Ishikawa (cell line): ENCODE results near the gene MIS12.

ENCODE experiments used
- CEBPB ChIP-seq: IDR thresholded peaks from 2 replicates; pipeline ENCODE4 v1.6.1; 2012
- CREB1 ChIP-seq: IDR thresholded peaks from 2 replicates; pipeline ENCODE4 v1.6.1; 2012; ENCODE audit warnings: low read depth
- EGR1 ChIP-seq: IDR thresholded peaks from 2 replicates; pipeline ENCODE4 v1.6.1; 2012
- EP300 ChIP-seq: IDR thresholded peaks from 2 replicates; pipeline ENCODE4 v1.6.1; 2012; ENCODE audit warnings: borderline replicate concordance
- FOXM1 ChIP-seq: IDR thresholded peaks from 2 replicates; pipeline ENCODE4 v1.6.1; 2012; ENCODE audit warnings: low read depth, borderline replicate concordance
- MAX ChIP-seq: IDR thresholded peaks from 2 replicates; pipeline ENCODE4 v1.6.1; 2012
- NFIC ChIP-seq: IDR thresholded peaks from 2 replicates; pipeline ENCODE4 v1.6.1; 2012
- RAD21 ChIP-seq: IDR thresholded peaks from 2 replicates; pipeline ENCODE4 v1.6.1; 2012; ENCODE audit warnings: low read depth
- REST ChIP-seq: IDR thresholded peaks from 2 replicates; pipeline ENCODE4 v1.6.1; 2012; ENCODE audit warnings: low read depth, mild to moderate bottlenecking
- TAF1 ChIP-seq: IDR thresholded peaks from 2 replicates; pipeline ENCODE4 v1.6.1; 2012; ENCODE audit warnings: low read depth, mild to moderate bottlenecking
- TCF12 ChIP-seq: IDR thresholded peaks from 2 replicates; pipeline ENCODE4 v1.6.1; 2012; ENCODE audit warnings: low read depth
- TEAD4 ChIP-seq: IDR thresholded peaks from 2 replicates; pipeline ENCODE4 v1.6.1; 2012
- USF1 ChIP-seq: IDR thresholded peaks from 2 replicates; pipeline ENCODE4 v1.6.1; 2012
- YY1 ChIP-seq: IDR thresholded peaks from 2 replicates; pipeline ENCODE4 v1.6.1; 2012; ENCODE audit warnings: low read depth
- ZBTB7A ChIP-seq: IDR thresholded peaks from 2 replicates; pipeline ENCODE4 v1.6.1; 2012; ENCODE audit warnings: low read depth

MIS12 gene

GRCh38 chr17:5443728-5444127, 42.6 kb upstream of the MIS12 start:
- no peak for TF ChIP-seq TCF12
- no peak for TF ChIP-seq ZBTB7A
- no peak for TF ChIP-seq REST
- TF ChIP-seq FOXM1: no peak
- no peak for TF ChIP-seq USF1
- no peak for TF ChIP-seq TEAD4
- no peak for TF ChIP-seq TAF1
- TF ChIP-seq YY1: no peak
- no peak for TF ChIP-seq MAX
- no peak for TF ChIP-seq NFIC
- TF ChIP-seq RAD21: no peak
- TF ChIP-seq CEBPB: no peak
- no peak for TF ChIP-seq CREB1
- no peak for TF ChIP-seq EP300
- no peak for TF ChIP-seq EGR1

GRCh38 chr17:5444209-5444608, 42.2 kb upstream of the MIS12 start:
- TF ChIP-seq EP300 (no peak), TAF1 (no peak), REST (no peak), YY1 (no peak), TCF12 (no peak), FOXM1 (no peak), ZBTB7A (no peak)

GRCh38 chr17:5446786-5447185, 39.6 kb upstream of the MIS12 start:
- TF ChIP-seq REST: no peak
- TF ChIP-seq YY1: no peak
- no peak for TF ChIP-seq RAD21
- no peak for TF ChIP-seq CEBPB
- no peak for TF ChIP-seq FOXM1
- no peak for TF ChIP-seq ZBTB7A
- TF ChIP-seq NFIC: no peak
- no peak for TF ChIP-seq USF1
- no peak for TF ChIP-seq TAF1
- TF ChIP-seq CREB1: no peak
- no peak for TF ChIP-seq MAX

- no peak for TF ChIP-seq FOXM1
- TF ChIP-seq ZBTB7A: no peak
- no peak for TF ChIP-seq TEAD4
- TF ChIP-seq CEBPB: no peak
- no peak for TF ChIP-seq RAD21
- no peak for TF ChIP-seq CREB1
- no peak for TF ChIP-seq EGR1
- no peak for TF ChIP-seq MAX
- TF ChIP-seq TAF1: no peak
- no peak for TF ChIP-seq NFIC
- no peak for TF ChIP-seq REST
- TF ChIP-seq YY1: no peak
- TF ChIP-seq USF1: no peak
- no peak for TF ChIP-seq TCF12
- no peak for TF ChIP-seq EP300
Measured at GRCh38 chr17:5464717-5465507, 21.5 kb upstream of the MIS12 start.
